Fibroblast of peridontal ligament (primary cell): Measurements from ENCODE around the gene AP5B1.

Experiments
- DNase-seq: peaks from one replicate; pipeline ENCODE4 v3.0.0-alpha.2; 2010; ENCODE audit errors: extremely low read depth

AP5B1 gene

GRCh38 chr11:65780770-65781151 is at the start of gene AP5B1:
AP5B1 (minus strand) TSS chr11:65780976; CDS start chr11:65780591, 385 bp downstream.
- peak; percentile 16 for DNase-seq

GRCh38 chr11:65829459-65829858 is 48.7 kb upstream of the AP5B1 start:
- no peak for DNase-seq

- DNase-seq, result no peak
These were observed 46.4 kb upstream of the AP5B1 start for GRCh38 chr11:65826984-65827735.

GRCh38 chr11:65822776-65823528 is 42.2 kb upstream of the AP5B1 start:
- no peak for DNase-seq

- no peak for DNase-seq
These were observed 40.3 kb upstream of the AP5B1 start for GRCh38 chr11:65821107-65821506.

GRCh38 chr11:65817835-65818680 is 37.3 kb upstream of the AP5B1 start:
- DNase-seq, result peak; percentile 83

GRCh38 chr11:65817312-65817834 is 36.6 kb upstream of the AP5B1 start:
- DNase-seq, result peak; percentile 31

- DNase-seq, result no peak
These were observed 35.9 kb upstream of the AP5B1 start for GRCh38 chr11:65816696-65817095.

GRCh38 chr11:65814986-65815565 is 34.3 kb upstream of the AP5B1 start:
- no peak for DNase-seq

- no peak for DNase-seq
These were observed 33.6 kb upstream of the AP5B1 start for GRCh38 chr11:65814131-65814985.

GRCh38 chr11:65811764-65812475 is 31.1 kb upstream of the AP5B1 start:
- no peak for DNase-seq

- no peak for DNase-seq
These were observed 29.5 kb upstream of the AP5B1 start for GRCh38 chr11:65810046-65810868.

- DNase-seq, result no peak
These were observed 28.7 kb upstream of the AP5B1 start for GRCh38 chr11:65809496-65809895.

- no peak for DNase-seq
These were observed 28.1 kb upstream of the AP5B1 start for GRCh38 chr11:65808744-65809341.

- no peak for DNase-seq
These were observed 26.2 kb upstream of the AP5B1 start for GRCh38 chr11:65806979-65807378.

GRCh38 chr11:65803797-65804492 is 23.2 kb upstream of the AP5B1 start:
- DNase-seq, result no peak

- no peak for DNase-seq
These were observed 22.1 kb upstream of the AP5B1 start for GRCh38 chr11:65802841-65803240.
